Endothelial cell (in vitro differentiated cells): ENCODE measurements around the gene RPGRIP1L. TPM values are rescaled to one million over a fixed set of nuclear protein-coding genes. Genes with fewer than 3 reads are reported as not detected.

ENCODE experiments used
- DNase-seq: peaks from one replicate; pipeline ENCODE4 v3.0.0; 2021; ENCODE audit warnings: low spot score
- H3K27ac Mint-ChIP-seq: one replicate; pipeline ENCODE4 v1.8.0; 2021; ENCODE audit warnings: mixed read lengths, inconsistent platforms; ENCODE audit not compliant: unreplicated experiment
- H3K27me3 Mint-ChIP-seq: one replicate; pipeline ENCODE4 v1.8.0; 2021; ENCODE audit warnings: mild to moderate bottlenecking, moderate library complexity, mixed read lengths, inconsistent platforms; ENCODE audit not compliant: unreplicated experiment
- H3K36me3 Mint-ChIP-seq: one replicate; pipeline ENCODE4 v1.8.0; 2021; ENCODE audit warnings: mild to moderate bottlenecking, low read depth, mixed read lengths, inconsistent platforms; ENCODE audit not compliant: unreplicated experiment
- H3K4me1 Mint-ChIP-seq: one replicate; pipeline ENCODE4 v1.8.0; 2021; ENCODE audit warnings: mild to moderate bottlenecking, mixed read lengths, inconsistent platforms; ENCODE audit not compliant: unreplicated experiment
- H3K4me3 Mint-ChIP-seq: one replicate; pipeline ENCODE4 v1.8.0; 2021; ENCODE audit warnings: mild to moderate bottlenecking, mixed read lengths, inconsistent platforms; ENCODE audit not compliant: unreplicated experiment
- H3K9me3 Mint-ChIP-seq: one replicate; pipeline ENCODE4 v1.8.0; 2021; ENCODE audit warnings: mixed read lengths, inconsistent platforms; ENCODE audit not compliant: unreplicated experiment
- long read RNA-seq: library from polyadenylated mRNA; unstranded; transcript quantifications from one replicate; pipeline ENCODE4 v2.0.0, GENCODE V29; 2020; ENCODE audit not compliant: unreplicated experiment
- total RNA-seq: library from RNA; stranded (reverse); fragmentation: NEBNext Ultra II Directional; extraction: Animal tissue kit (Norgen Biotek cat#: 25700); gene quantifications from one replicate; pipeline ENCODE4 v1.2.1, GENCODE V29; 2021; ENCODE audit not compliant: unreplicated experiment
- TF ChIP-seq, protein P1 (sequence below): fragments of 200-600 bp; sonication (generic); IDR thresholded peaks from one replicate; pipeline ENCODE4 v1.5.0; 2021; ENCODE audit warnings: antibody characterized with exemption; ENCODE audit not compliant: unreplicated experiment

The RPGRIP1L gene
- total RNA-seq, result 9.0 TPM
- long read RNA-seq, partial matches to known transcripts, result 0 of 2 reads
- long read RNA-seq, other reads (novel, unspliced or antisense), result 0 of 2 reads

DNA sequence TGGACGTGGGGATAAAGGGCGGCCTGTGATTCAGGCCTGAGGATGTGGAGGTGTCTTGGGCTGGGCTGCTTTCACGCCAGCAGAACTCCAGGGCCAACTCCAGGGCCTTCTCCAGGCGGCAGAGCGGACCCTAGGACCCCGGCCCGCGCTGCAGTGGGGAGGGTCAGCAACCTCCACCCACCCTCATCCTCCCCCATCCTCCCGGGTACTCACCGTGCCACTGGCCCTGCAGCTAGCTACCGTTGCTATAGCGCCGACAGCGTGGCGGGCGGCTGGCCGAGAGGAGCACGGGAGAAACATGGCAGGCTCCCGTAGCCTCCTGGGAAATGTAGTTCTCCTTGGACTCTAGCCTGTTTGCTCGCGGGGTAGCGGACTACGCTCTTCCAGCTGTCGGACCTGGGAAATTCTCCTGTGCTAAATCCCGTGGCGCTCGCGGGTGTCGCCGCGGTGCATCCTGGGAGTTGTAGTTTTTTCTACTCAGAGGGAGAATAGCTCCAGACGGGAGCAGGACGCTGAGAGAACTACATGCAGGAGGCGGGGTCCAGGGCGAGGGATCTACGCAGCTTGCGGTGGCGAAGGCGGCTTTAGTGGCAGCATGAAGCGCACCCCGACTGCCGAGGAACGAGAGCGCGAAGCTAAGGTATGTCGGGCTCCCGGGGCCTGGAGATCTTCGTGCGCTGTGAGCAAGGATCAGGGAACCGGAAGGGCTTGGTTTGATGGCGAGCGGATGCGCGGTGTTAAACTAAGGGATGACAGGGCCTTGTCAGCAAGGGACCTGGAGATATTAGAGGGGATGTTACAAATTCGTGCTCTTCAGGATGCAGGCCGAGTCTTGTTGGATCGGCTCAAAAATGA is at the start of gene RPGRIP1L, which contains the start of gene FTO:
RPGRIP1L (minus strand) TSS at position 270 of the 855 bp plus-strand sequence. CDS start 3,136 bp downstream, outside the sequence.
FTO (plus strand) TSS at position 567 of the 855 bp plus-strand sequence.
- TF ChIP-seq, protein P1, sequence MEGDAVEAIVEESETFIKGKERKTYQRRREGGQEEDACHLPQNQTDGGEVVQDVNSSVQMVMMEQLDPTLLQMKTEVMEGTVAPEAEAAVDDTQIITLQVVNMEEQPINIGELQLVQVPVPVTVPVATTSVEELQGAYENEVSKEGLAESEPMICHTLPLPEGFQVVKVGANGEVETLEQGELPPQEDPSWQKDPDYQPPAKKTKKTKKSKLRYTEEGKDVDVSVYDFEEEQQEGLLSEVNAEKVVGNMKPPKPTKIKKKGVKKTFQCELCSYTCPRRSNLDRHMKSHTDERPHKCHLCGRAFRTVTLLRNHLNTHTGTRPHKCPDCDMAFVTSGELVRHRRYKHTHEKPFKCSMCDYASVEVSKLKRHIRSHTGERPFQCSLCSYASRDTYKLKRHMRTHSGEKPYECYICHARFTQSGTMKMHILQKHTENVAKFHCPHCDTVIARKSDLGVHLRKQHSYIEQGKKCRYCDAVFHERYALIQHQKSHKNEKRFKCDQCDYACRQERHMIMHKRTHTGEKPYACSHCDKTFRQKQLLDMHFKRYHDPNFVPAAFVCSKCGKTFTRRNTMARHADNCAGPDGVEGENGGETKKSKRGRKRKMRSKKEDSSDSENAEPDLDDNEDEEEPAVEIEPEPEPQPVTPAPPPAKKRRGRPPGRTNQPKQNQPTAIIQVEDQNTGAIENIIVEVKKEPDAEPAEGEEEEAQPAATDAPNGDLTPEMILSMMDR, result no peak
- Mint-ChIP-seq H3K27me3 (peaks cover 5% of the 10 kb centered on the region), H3K36me3 (no peaks in the 10 kb centered on the region), H3K9me3 (no peaks in the 10 kb centered on the region), H3K27ac (peak within 1 kb of the TSS; percentile 89), H3K4me3 (peak within 1 kb of the TSS; percentile 100), H3K4me1 (peaks cover 14% of the 10 kb centered on the region)
- peak; percentile 99 for DNase-seq

DNA sequence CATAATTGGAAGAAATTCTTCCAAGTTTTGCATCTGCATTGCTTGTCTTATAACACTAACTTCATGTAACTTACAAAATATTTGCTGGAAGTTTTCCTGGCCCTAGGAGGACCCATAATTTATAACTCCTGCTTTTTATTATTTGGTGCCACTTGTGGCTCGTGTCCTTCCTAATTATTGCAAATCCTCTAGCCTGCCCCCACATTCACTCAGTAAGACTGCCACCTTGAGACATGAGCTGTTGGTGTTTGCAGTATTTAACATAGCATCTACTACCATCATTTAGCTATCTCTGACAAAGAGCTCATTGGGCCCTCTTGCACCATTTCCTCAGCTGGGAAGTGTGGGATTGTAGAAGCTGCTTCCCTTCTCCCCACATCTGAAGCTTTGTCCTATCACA is 49.8 kb upstream of the RPGRIP1L start:
- TF ChIP-seq, protein P1, result no peak
- Mint-ChIP-seq H3K4me3 (no peak overlapping the region), H3K9me3 (no peaks in the 10 kb centered on the region), H3K27ac (no peak overlapping the region), H3K4me1 (peaks cover 24% of the 10 kb centered on the region), H3K36me3 (no peaks in the 10 kb centered on the region), H3K27me3 (no peaks in the 10 kb centered on the region)
- no peak for DNase-seq

DNA sequence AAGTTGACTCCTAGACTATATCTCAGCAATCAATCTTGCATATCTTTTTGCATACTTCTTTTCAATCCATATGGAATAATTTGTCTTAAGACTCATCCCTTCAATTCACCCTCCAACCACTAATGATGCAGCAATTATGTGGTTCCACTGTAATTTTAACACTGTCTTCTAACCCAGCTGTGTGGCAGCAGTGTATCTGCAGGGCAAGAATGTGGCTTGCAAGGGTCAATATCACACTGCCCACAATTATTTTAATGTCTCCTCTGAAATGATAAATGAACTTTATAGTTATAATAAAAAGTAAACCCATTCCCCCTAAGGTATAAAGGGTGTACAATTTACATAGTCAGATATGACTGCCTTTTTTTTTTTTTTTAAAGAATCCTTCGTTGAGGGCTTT is 48.9 kb upstream of the RPGRIP1L start:
- TF ChIP-seq, protein P1, result no peak
- H3K9me3 Mint-ChIP-seq, result no peaks in the 10 kb centered on the region
- no peak for DNase-seq
- H3K4me1 Mint-ChIP-seq, result peaks cover 19% of the 10 kb centered on the region
- no peaks in the 10 kb centered on the region for H3K36me3 Mint-ChIP-seq
- no peak overlapping the region for H3K27ac Mint-ChIP-seq
- H3K4me3 Mint-ChIP-seq, result no peak overlapping the region
- H3K27me3 Mint-ChIP-seq, result no peaks in the 10 kb centered on the region

DNA sequence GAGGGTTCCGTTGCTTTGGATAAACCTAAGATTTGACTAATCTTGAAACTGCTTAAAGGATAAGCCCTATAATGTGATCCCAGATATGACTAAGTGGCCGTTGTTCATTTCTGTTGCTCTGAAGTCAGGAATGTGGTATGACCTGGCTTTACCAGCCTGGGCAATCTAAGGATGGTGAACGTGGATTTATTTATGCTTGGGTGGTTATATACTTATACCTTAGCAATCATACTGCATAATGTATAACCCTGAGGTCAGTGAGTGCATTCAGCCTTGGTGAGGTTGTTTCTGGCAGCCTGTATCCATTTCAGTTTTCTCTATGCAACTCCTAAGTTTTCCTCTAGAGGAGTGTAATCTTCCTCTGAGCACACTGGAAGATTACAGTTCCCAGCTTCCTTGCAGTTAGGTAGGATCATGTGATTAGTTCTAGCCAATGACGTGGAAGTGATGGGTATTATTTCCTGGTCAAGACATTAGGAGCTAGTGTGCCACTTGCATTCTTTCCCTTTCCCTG is 42.2 kb upstream of the RPGRIP1L start:
- Mint-ChIP-seq H3K27ac (no peak overlapping the region), H3K9me3 (no peaks in the 10 kb centered on the region), H3K27me3 (peaks cover 1% of the 10 kb centered on the region), H3K4me1 (peaks cover 15% of the 10 kb centered on the region), H3K4me3 (no peak overlapping the region), H3K36me3 (no peaks in the 10 kb centered on the region)
- DNase-seq, result no peak
- TF ChIP-seq, protein P1, result no peak

DNA sequence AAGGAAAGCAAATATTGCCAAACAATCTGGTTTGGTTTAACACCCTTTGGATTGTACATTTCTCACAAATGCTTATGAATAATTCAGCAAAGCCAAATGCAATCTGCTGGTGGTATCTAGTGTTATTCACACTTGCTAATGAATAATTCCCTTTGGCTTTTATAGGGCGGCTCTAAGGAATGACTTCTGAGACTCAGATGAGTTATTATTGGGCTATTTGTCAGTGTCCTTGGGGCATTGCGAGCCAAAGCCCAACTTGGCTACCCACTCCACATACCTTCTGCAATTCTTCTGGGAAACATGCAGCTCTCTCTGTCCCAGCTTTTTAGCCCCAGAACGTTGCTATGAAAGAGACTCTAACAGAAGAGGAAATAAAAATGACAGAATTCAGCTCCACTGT is 41.4 kb upstream of the RPGRIP1L start:
- Mint-ChIP-seq H3K4me1 (peaks cover 15% of the 10 kb centered on the region), H3K4me3 (no peak overlapping the region), H3K36me3 (no peaks in the 10 kb centered on the region), H3K27ac (no peak overlapping the region), H3K9me3 (no peaks in the 10 kb centered on the region), H3K27me3 (peaks cover 1% of the 10 kb centered on the region)
- TF ChIP-seq, protein P1, result no peak
- no peak for DNase-seq
